ENCODE data around the gene CSNK1E.
A peak's percentile ranks its signal among the peaks of the same experiment; 100 is the strongest.

The CSNK1E gene

GRCh38 chr22:38312261-38312800 lies 4.9 kb downstream of the CSNK1E start:
- no peak overlapping the region for H3K27ac ChIP-seq (ENCODE audit: low read depth, low read length)
- no peak overlapping the region for H4K12ac ChIP-seq (ENCODE audit: low read depth, low read length)
- no peak overlapping the region for H2AK5ac ChIP-seq (ENCODE audit: low read length)
- H3K79me1 ChIP-seq (ENCODE audit: low read length): peaks cover 15% of the 10 kb centered on the region
- peaks cover 59 to 62% of the 10 kb centered on the region in 2 experiments for H3K36me3 ChIP-seq (ENCODE audit: control insufficient read depth in 1 of 2, insufficient read depth in 2 of 2, low read length in 2 of 2)
- no peaks in the 10 kb centered on the region for H3K27me3 ChIP-seq (ENCODE audit: insufficient read depth, low read length)
- H2AFZ ChIP-seq (ENCODE audit: insufficient read depth, low read length, poor library complexity): no peak overlapping the region
- H2BK5ac ChIP-seq (ENCODE audit: low read depth, low read length, poor library complexity): no peak overlapping the region
- no peak overlapping the region for H4K91ac ChIP-seq (ENCODE audit: low read depth, low read length)
- peaks cover 68% of the 10 kb centered on the region for H3K79me2 ChIP-seq (ENCODE audit: control insufficient read depth, insufficient read depth, low read length, poor library complexity)
- no peak overlapping the region for H2BK12ac ChIP-seq (ENCODE audit: low read length)
- peak overlapping the region; percentile 87 for H3K4ac ChIP-seq (ENCODE audit: low read depth, low read length)
- no CpG with 5 or more reads among the region's 7 CpGs for WGBS (ENCODE audit: extremely low coverage, insufficient coverage, insufficient read length)
- H3K18ac ChIP-seq (ENCODE audit: low read length): peak overlapping the region; percentile 34
- H3K4me3 ChIP-seq (ENCODE audit: low read depth, low read length): no peak overlapping the region
- H3K14ac ChIP-seq (ENCODE audit: low read length): no peak overlapping the region
- DNase-seq: no peak
- no peak overlapping the region for H4K8ac ChIP-seq (ENCODE audit: low read depth, low read length)
- no peak overlapping the region for H3K4me2 ChIP-seq (ENCODE audit: low read length)
- no peak overlapping the region for H3K23ac ChIP-seq (ENCODE audit: low read length)
- H3K4me1 ChIP-seq (ENCODE audit: control insufficient read depth in 1 of 2, insufficient read depth in 2 of 2, low read length in 2 of 2): peaks cover 21 to 29% of the 10 kb centered on the region in 2 experiments
- H2BK120ac ChIP-seq (ENCODE audit: insufficient read depth, low read length, poor library complexity): no peak overlapping the region
- H3K9ac ChIP-seq (ENCODE audit: low read length): no peak overlapping the region
- no peaks in the 10 kb centered on the region for H3K9me3 ChIP-seq (ENCODE audit: insufficient read depth, low read depth, low read length)

DNA sequence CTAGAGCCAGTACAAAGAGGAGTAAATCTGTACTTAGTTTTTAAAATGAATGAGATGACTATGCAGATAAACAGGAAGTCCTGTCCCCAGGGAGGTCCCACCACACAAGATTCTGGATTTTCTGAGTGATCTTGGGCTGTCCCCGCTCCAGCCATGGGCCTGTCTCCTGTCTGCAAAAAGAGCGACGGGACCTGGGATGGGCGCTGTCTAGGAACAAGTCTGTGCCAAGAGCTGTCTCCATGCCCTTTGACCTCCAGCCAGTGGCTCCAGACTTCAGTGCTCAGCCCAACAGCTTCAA lies 6.0 kb downstream of the CSNK1E start:
- Histone ChIP-seq H2BK5ac (ENCODE audit: low read depth, low read length, poor library complexity) (no peak overlapping the region), H3K4me3 (ENCODE audit: low read depth, low read length) (no peak overlapping the region), H3K9ac (ENCODE audit: low read length) (no peak overlapping the region), H3K27ac (ENCODE audit: low read depth, low read length) (no peak overlapping the region), H3K4ac (ENCODE audit: low read depth, low read length) (peak overlapping the region; percentile 72), H2BK12ac (ENCODE audit: low read length) (no peak overlapping the region), H2AFZ (ENCODE audit: insufficient read depth, low read length, poor library complexity) (no peak overlapping the region), H3K18ac (ENCODE audit: low read length) (no peak overlapping the region), H4K91ac (ENCODE audit: low read depth, low read length) (no peak overlapping the region), H3K23ac (ENCODE audit: low read length) (no peak overlapping the region), H3K79me1 (ENCODE audit: low read length) (peaks cover 7% of the 10 kb centered on the region), H3K14ac (ENCODE audit: low read length) (no peak overlapping the region), H3K4me2 (ENCODE audit: low read length) (no peak overlapping the region), H3K4me1 (ENCODE audit: control insufficient read depth in 1 of 2, insufficient read depth in 2 of 2, low read length in 2 of 2) (peaks cover 21 to 29% of the 10 kb centered on the region in 2 experiments), H3K36me3 (ENCODE audit: control insufficient read depth in 1 of 2, insufficient read depth in 2 of 2, low read length in 2 of 2) (peaks cover 59 to 64% of the 10 kb centered on the region in 2 experiments), H3K79me2 (ENCODE audit: control insufficient read depth, insufficient read depth, low read length, poor library complexity) (peaks cover 60% of the 10 kb centered on the region), H4K8ac (ENCODE audit: low read depth, low read length) (no peak overlapping the region), H4K12ac (ENCODE audit: low read depth, low read length) (no peak overlapping the region), H3K9me3 (ENCODE audit: insufficient read depth, low read depth, low read length) (no peaks in the 10 kb centered on the region), H2BK120ac (ENCODE audit: insufficient read depth, low read length, poor library complexity) (no peak overlapping the region), H3K27me3 (ENCODE audit: insufficient read depth, low read length) (no peaks in the 10 kb centered on the region), H2AK5ac (ENCODE audit: low read length) (no peak overlapping the region)
- DNase-seq: no peak
- WGBS (ENCODE audit: extremely low coverage, insufficient coverage, insufficient read length): no CpG with 5 or more reads among the region's 4 CpGs

DNA sequence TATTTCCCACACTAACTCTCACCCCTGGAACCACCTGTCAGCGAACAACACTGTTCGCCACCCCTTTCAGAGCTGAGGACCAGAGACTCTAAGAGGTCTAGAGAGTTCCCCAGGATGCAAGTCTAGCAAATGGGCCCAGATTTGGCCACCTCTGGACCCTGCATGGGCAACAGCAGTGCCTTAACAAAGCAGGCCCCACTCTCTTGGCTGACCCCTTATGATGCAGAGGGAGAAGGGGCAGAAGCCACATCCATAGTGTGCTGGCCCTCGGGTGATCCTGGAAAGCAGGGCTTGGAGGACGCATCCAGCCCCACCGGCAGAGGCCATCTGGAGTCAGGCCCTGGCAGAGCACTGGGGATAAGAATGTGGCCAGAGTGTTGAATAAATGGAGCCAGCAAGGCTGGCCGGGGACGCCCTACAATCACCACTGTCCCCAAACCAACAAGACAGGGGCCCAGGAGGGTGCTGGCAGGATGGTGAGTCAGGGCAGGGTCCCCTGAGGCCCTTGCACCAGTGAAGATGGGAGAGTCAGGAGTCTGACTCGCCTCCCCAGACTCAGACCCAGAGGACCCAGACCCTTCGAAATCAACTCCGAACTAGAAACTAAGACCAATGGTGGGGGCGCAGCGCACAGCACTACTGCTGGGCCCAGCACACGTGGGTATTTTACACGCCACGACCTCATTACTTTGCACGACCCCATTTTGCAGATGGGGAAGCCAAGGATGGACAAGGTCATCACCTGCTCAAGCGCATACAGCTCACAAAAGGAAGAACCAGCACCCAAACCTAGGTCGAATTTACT lies 6.5 kb downstream of the CSNK1E start:
- Histone ChIP-seq H3K4ac (ENCODE audit: low read depth, low read length) (peak overlapping the region; percentile 72), H3K18ac (ENCODE audit: low read length) (peak overlapping the region; percentile 8), H4K12ac (ENCODE audit: low read depth, low read length) (no peak overlapping the region), H3K4me1 (ENCODE audit: control insufficient read depth in 1 of 2, insufficient read depth in 2 of 2, low read length in 2 of 2) (peaks cover 21 to 30% of the 10 kb centered on the region in 2 experiments), H3K4me3 (ENCODE audit: low read depth, low read length) (no peak overlapping the region), H2BK120ac (ENCODE audit: insufficient read depth, low read length, poor library complexity) (no peak overlapping the region), H2AFZ (ENCODE audit: insufficient read depth, low read length, poor library complexity) (peak overlapping the region; percentile 50), H4K91ac (ENCODE audit: low read depth, low read length) (no peak overlapping the region), H2BK5ac (ENCODE audit: low read depth, low read length, poor library complexity) (no peak overlapping the region), H3K79me2 (ENCODE audit: control insufficient read depth, insufficient read depth, low read length, poor library complexity) (peaks cover 55% of the 10 kb centered on the region), H3K9me3 (ENCODE audit: insufficient read depth, low read depth, low read length) (no peaks in the 10 kb centered on the region), H3K79me1 (ENCODE audit: low read length) (peaks cover 5% of the 10 kb centered on the region), H3K36me3 (ENCODE audit: control insufficient read depth in 1 of 2, insufficient read depth in 2 of 2, low read length in 2 of 2) (peaks cover 59 to 65% of the 10 kb centered on the region in 2 experiments), H3K9ac (ENCODE audit: low read length) (no peak overlapping the region), H3K4me2 (ENCODE audit: low read length) (no peak overlapping the region), H2BK12ac (ENCODE audit: low read length) (no peak overlapping the region), H3K27ac (ENCODE audit: low read depth, low read length) (no peak overlapping the region), H3K14ac (ENCODE audit: low read length) (no peak overlapping the region), H4K8ac (ENCODE audit: low read depth, low read length) (no peak overlapping the region), H3K27me3 (ENCODE audit: insufficient read depth, low read length) (no peaks in the 10 kb centered on the region), H2AK5ac (ENCODE audit: low read length) (no peak overlapping the region), H3K23ac (ENCODE audit: low read length) (no peak overlapping the region)
- DNase-seq: no peak
- WGBS (ENCODE audit: extremely low coverage, insufficient coverage, insufficient read length): no CpG with 5 or more reads among the region's 18 CpGs

- Histone ChIP-seq H3K18ac (ENCODE audit: low read length) (no peak overlapping the region), H3K14ac (ENCODE audit: low read length) (no peak overlapping the region), H3K23ac (ENCODE audit: low read length) (no peak overlapping the region), H3K27ac (ENCODE audit: low read depth, low read length) (no peak overlapping the region), H3K4ac (ENCODE audit: low read depth, low read length) (peak overlapping the region; percentile 85), H3K9me3 (ENCODE audit: insufficient read depth, low read depth, low read length) (no peaks in the 10 kb centered on the region), H3K4me1 (ENCODE audit: control insufficient read depth in 1 of 2, insufficient read depth in 2 of 2, low read length in 2 of 2) (peaks cover 14 to 24% of the 10 kb centered on the region in 2 experiments), H3K27me3 (ENCODE audit: insufficient read depth, low read length) (no peaks in the 10 kb centered on the region), H2AK5ac (ENCODE audit: low read length) (no peak overlapping the region), H4K8ac (ENCODE audit: low read depth, low read length) (no peak overlapping the region), H2AFZ (ENCODE audit: insufficient read depth, low read length, poor library complexity) (no peak overlapping the region), H2BK120ac (ENCODE audit: insufficient read depth, low read length, poor library complexity) (no peak overlapping the region), H2BK5ac (ENCODE audit: low read depth, low read length, poor library complexity) (no peak overlapping the region), H3K4me3 (ENCODE audit: low read depth, low read length) (no peak overlapping the region), H4K12ac (ENCODE audit: low read depth, low read length) (no peak overlapping the region), H4K91ac (ENCODE audit: low read depth, low read length) (no peak overlapping the region), H3K4me2 (ENCODE audit: low read length) (no peak overlapping the region), H3K36me3 (ENCODE audit: control insufficient read depth in 1 of 2, insufficient read depth in 2 of 2, low read length in 2 of 2) (peaks cover 59 to 67% of the 10 kb centered on the region in 2 experiments), H2BK12ac (ENCODE audit: low read length) (no peak overlapping the region), H3K79me1 (ENCODE audit: low read length) (no peaks in the 10 kb centered on the region), H3K9ac (ENCODE audit: low read length) (no peak overlapping the region), H3K79me2 (ENCODE audit: control insufficient read depth, insufficient read depth, low read length, poor library complexity) (peaks cover 48% of the 10 kb centered on the region)
- no peak for DNase-seq
- no CpG with 5 or more reads among the region's 18 CpGs for WGBS (ENCODE audit: extremely low coverage, insufficient coverage, insufficient read length)
Observed at GRCh38 chr22:38309614-38310517, 7.4 kb downstream of the CSNK1E start.
